ENCODE results near the gene TLE5. TPM values are rescaled to one million over a fixed set of nuclear protein-coding genes. Genes with fewer than 3 reads are reported as not detected.

Gene TLE5
- total and polyA plus RNA-seq, 9 of the 15 experiments (the other 6 are each of a cell fraction or from before 2014, with no cell fraction given) = 2.0 to 347 (median 235) TPM

GRCh38 chr19:3010871-3011270, 51.4 kb downstream of the TLE5 start:
- Histone ChIP-seq H4K20me1 (replicated peaks; ENCODE audit: control insufficient read depth, insufficient read depth, low read length) (no peaks in the 10 kb centered on the region), H3K27me3 (ENCODE audit: control insufficient read depth in 2 of 2, insufficient read depth in 2 of 2, low read length in 2 of 2) (no peaks in the 10 kb centered on the region), H3K9ac (ENCODE audit: insufficient read depth in 1 of 2, low read depth in 2 of 2, low read length in 2 of 2) (no peak overlapping the region), H2AFZ (ENCODE audit: low read depth, low read length) (no peak overlapping the region), H3K79me2 (ENCODE audit: control insufficient read depth, insufficient read depth, low read length) (no peaks in the 10 kb centered on the region), H3K4me1 (replicated peaks in 1 of 2; ENCODE audit: control insufficient read depth in 2 of 2, insufficient read depth in 2 of 2, low read length in 2 of 2) (peaks cover 0 to 19% of the 10 kb centered on the region in 2 experiments; a peak in 2 of 5 replicates), H3K4me3 (no peak overlapping the region), H3K9me1 (ENCODE audit: control insufficient read depth, insufficient read depth, low read length) (no peaks in the 10 kb centered on the region), H3K36me3 (ENCODE audit: control insufficient read depth, insufficient read depth, low read length) (no peaks in the 10 kb centered on the region), H3K27ac (ENCODE audit: extremely low read depth, low read depth, low read length) (no peak overlapping the region), H3K9me3 (replicated peaks; ENCODE audit: control insufficient read depth, insufficient read depth, low read depth, low read length) (no peaks in the 10 kb centered on the region), H3K4me2 (ENCODE audit: insufficient read depth, low read length) (no peak overlapping the region)
- in situ Hi-C loops (cut with MboI) = no loop called here
- no TSS peak for BruUV-seq (replicated peaks)
- POLR2A ChIA-PET = interaction anchor here (0.6 kb wide), 1 partner anchor 41 kb away, joined by 3 read pairs; no protein-coding TSS in a partner anchor
- no peak for ATAC-seq
- intact Hi-C loops (cut with micrococcal nuclease) = no loop called here
- no peak for FAIRE-seq
- DNase-seq (ENCODE audit: extremely low read depth in 1 of 4, low spot score in 3 of 4) = no peak
- 75% methylated on average over 11 of the region's 13 CpGs for WGBS (ENCODE audit: insufficient coverage, low coverage, missing lambda C conversion rate)
- CTCF ChIA-PET (ENCODE audit: low intra/inter-chr PET ratio) = no interaction called here
- TF ChIP-seq RBM22 (IDR thresholded peaks at IDR 0.05; ENCODE audit: low read depth, low read length, poor library complexity, severe bottlenecking) = no peak
- TF ChIP-seq ZBTB33 (CRISPR knock-in tag; IDR thresholded peaks at IDR 0.05) = 0 out of 2 replicates have a peak, but pooled peaks have one; percentile 48

- no peak overlapping the region for H3K27ac ChIP-seq (ENCODE audit: extremely low read depth, low read depth, low read length)
- no peak for DNase-seq (ENCODE audit: extremely low read depth in 1 of 4, low spot score in 3 of 4)
- FAIRE-seq = no peak
- H3K4me2 ChIP-seq (ENCODE audit: insufficient read depth, low read length) = no peak overlapping the region
- no peak for ATAC-seq
- no peak overlapping the region for H3K9ac ChIP-seq (ENCODE audit: insufficient read depth in 1 of 2, low read depth in 2 of 2, low read length in 2 of 2)
- POLR2A ChIA-PET = interaction anchor here (0.6 to 1.6 kb wide), 3 partner anchors 15 to 1159 kb away, joined by 4 to 5 read pairs (median 4); no protein-coding TSS in a partner anchor
- intact Hi-C loops (cut with micrococcal nuclease) (no loop called here), in situ Hi-C loops (cut with MboI) (no loop called here)
- H3K4me1 ChIP-seq (replicated peaks in 1 of 2; ENCODE audit: control insufficient read depth in 2 of 2, insufficient read depth in 2 of 2, low read length in 2 of 2) = peaks cover 0 to 26% of the 10 kb centered on the region in 2 experiments; a peak in 2 of 5 replicates
- H2AFZ ChIP-seq (ENCODE audit: low read depth, low read length) = no peak overlapping the region
- no peaks in the 10 kb centered on the region for H4K20me1 ChIP-seq (replicated peaks; ENCODE audit: control insufficient read depth, insufficient read depth, low read length)
- H3K79me2 ChIP-seq (ENCODE audit: control insufficient read depth, insufficient read depth, low read length) = no peaks in the 10 kb centered on the region
- H3K4me3 ChIP-seq = no peak overlapping the region
- no peaks in the 10 kb centered on the region for H3K36me3 ChIP-seq (ENCODE audit: control insufficient read depth, insufficient read depth, low read length)
- no peaks in the 10 kb centered on the region; a peak in 1 of 5 replicates for H3K27me3 ChIP-seq (ENCODE audit: control insufficient read depth in 2 of 2, insufficient read depth in 2 of 2, low read length in 2 of 2)
- WGBS (ENCODE audit: insufficient coverage, low coverage, missing lambda C conversion rate) = 53% methylated on average over 6 of the region's 6 CpGs
- CTCF ChIA-PET (ENCODE audit: low intra/inter-chr PET ratio) = no interaction called here
- H3K9me3 ChIP-seq (replicated peaks; ENCODE audit: control insufficient read depth, insufficient read depth, low read depth, low read length) = no peaks in the 10 kb centered on the region
- no TSS peak for BruUV-seq (replicated peaks)
- H3K9me1 ChIP-seq (ENCODE audit: control insufficient read depth, insufficient read depth, low read length) = no peaks in the 10 kb centered on the region
- TF ChIP-seq PRDM10 (IDR thresholded peaks at IDR 0.05; ENCODE audit: partially characterized antibody) (no peak), ARID1B (IDR thresholded peaks at IDR 0.05) (no peak), CEBPB (tag; IDR thresholded peaks at IDR 0.05) (no peak), THRB (CRISPR knock-in tag; conservative IDR thresholded peaks at IDR 0.05) (no peak)
Observed at GRCh38 chr19:3008994-3009393, 53.3 kb downstream of the TLE5 start.

All from K562 (cell line).